ENCODE data around the gene FNDC5.
A peak's percentile ranks its signal among the peaks of the same experiment; 100 is the strongest.

Gene FNDC5

DNA sequence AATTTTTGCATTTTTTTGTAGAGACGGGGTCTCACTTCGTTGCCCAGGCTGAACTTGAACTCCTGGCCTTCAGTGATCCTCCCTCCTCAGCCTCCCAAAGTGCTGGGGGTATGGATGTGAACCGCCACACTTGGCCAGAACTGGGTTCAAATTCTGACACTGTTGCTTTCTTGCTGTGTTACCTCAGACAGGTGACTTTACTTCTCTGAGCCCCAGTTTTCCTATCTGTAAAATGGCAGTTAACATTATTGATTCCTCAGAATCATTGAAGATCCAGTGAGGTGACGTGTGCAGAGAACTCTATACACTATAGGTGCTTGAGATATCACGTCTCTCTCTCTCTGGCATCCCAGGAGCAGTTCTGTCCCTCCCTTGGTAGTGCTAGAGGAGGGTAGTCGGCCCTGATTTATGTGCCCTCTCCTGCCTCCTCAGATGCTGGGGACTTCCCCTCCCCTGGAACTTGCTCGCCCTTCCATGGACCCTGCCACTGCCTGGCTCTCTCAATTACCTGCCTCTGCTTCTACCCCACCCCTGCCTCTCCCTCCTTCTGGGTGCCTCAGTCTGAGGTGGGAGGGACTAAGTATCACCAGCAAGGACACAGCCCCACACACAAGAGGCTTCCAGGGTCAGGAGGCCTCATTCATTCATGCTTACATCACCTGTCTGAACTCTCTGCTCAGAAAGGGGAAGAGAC lies 12.8 kb upstream of the FNDC5 start:
- no peak for DNase-seq

DNA sequence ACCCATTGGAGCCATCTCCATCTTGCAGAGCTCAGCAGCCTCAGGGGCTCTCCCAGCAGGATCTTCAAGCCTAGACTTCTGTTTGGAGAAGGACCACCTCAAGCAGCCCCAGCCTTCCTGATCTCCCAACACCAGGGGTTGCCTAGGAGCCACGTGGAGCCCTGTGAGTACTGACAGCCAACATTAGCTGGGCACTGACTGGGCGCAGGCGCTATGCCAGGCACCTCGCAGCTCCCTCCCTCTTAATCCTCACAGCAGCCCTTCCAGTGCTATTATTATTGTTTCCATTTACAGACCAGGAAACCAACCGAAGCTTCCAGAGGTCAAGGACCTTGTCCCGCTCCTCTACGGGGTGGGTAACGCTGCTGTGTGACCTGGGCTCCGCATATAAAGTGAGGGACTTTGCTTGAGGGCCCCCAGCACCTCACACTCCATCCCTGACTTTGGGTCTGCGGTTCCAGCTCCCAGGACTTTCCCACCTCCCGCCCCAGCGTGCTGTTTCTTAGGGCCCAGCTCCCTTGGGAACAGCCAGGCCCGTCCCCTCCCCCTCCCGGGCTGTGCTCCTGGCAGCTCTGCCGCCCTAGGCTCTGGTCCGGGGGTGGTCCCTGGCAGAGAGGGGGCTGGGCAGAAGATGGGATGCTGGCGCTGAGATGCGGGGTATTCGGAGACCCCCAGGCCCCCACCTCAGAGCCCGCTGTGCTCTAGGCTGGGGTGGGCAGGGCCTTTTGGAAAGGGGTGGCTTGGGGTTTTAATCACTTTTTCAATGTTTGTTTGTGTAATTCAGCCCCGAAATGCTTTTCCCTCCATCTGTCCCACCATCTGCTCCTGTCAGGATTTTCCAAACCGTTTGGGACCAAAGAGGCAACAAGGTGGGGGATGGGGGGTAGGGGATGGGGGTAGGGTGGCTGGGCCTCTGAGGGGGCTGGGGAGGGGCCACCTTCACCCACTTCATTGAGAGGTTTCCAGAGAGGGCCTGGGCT lies 11.4 kb upstream of the FNDC5 start:
- peak; percentile 34 to 80 for DNase-seq

DNA sequence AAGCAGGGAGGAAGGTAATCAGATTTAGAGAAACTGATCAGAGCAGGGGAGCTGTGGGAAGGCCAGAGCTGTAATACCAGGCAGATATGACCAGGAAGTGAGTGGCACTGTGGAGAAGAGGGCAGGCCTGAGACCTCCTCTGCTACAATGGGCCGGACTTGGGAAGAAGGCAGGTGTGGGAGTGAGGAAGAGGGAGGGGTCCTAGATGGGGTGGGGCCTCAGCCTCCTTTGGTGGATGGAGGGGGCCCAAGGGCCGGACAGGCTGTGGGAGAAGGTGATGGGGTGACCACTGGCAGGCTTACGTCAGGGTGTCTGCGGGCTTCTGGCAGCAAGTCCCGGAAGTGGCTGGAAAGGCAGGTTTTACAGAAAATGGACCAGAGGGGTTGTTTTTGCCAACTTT lies 10.6 kb upstream of the FNDC5 start:
- DNase-seq: no peak

DNA sequence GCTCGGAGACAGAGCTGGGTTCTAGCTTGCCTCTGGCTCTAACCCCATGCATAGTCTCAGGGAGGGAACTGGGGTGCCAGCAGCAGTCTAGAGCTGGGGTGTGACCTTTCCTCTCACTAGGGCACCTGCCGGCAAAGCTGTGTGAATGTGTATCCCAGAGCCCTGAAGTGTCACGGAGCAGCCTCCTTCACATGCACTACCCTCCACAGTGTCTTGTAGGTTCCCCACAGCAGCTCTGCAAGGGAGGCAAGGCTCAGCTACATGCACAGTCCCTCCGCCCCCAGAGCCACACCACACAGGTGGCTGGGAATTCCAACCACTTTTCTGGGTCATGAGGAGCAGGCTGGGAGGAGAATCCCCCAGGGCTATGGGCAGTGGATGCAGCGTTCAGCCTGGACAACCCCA lies 7.9 kb upstream of the FNDC5 start:
- no peak for DNase-seq

DNA sequence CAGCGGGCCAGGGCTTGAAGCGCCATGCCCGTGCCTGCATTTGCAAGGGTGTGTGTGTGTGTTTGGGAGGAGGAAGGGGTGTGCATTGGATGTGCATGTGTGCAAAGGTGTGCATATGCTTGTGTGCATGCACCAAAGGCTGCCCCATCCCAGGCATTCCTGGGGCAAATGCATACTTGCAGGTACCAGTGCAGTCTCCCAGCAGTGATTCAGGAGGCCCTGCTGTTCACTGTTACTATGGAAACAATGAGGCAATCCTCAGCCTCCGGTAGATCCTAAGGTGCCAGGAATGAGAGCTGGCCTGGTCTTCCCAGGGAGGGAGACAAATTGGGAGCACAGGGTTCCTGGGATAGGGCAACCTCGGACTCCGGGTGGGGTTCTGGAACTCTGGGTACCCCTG lies 7.5 kb upstream of the FNDC5 start:
- peak in 1 of 2 experiments; percentile 51 for DNase-seq

DNA sequence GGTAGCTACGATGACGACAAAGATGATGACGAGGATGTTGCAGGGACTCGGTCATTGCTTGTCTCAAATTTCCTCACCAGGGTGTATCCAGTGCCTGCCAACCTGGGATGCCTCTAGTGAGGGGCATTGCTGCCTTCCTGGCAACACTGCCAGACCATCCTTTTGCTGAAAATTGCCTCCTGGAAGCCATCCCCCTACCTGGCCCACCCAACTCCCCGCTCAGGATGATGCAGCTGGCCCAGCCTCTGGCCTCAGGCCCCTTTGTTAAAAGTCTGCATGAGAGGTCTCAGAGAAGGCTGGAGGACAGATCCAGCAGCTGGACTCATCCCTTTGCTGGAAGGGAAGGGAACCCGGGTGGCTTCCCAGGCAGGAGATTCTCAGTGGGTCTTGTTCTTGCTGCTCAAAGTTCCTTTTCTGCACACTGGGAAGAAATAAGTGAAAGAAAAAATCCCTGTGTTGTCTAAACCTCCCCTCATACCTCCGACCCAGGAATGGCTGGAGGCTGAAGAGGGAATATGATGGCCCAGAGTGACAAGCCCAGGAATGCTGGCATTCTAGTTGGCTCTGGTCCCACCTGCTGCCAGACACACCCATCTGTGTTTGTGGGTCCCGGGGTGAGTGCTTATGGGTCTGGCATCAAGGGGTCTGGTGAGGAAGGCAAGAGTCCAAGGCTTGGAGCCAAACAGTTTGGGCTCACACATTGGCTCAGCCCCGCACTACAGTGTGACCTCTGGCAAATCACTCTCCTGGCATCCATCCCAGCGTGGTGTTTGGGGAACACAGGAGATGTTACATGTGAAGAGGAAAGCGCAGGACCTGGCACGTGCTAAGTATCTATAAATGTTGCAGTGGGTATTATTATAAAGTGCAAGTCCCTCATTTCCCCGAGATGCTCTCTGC lies 6.7 kb upstream of the FNDC5 start:
- DNase-seq: peak in 1 of 2 experiments; percentile 86

DNA sequence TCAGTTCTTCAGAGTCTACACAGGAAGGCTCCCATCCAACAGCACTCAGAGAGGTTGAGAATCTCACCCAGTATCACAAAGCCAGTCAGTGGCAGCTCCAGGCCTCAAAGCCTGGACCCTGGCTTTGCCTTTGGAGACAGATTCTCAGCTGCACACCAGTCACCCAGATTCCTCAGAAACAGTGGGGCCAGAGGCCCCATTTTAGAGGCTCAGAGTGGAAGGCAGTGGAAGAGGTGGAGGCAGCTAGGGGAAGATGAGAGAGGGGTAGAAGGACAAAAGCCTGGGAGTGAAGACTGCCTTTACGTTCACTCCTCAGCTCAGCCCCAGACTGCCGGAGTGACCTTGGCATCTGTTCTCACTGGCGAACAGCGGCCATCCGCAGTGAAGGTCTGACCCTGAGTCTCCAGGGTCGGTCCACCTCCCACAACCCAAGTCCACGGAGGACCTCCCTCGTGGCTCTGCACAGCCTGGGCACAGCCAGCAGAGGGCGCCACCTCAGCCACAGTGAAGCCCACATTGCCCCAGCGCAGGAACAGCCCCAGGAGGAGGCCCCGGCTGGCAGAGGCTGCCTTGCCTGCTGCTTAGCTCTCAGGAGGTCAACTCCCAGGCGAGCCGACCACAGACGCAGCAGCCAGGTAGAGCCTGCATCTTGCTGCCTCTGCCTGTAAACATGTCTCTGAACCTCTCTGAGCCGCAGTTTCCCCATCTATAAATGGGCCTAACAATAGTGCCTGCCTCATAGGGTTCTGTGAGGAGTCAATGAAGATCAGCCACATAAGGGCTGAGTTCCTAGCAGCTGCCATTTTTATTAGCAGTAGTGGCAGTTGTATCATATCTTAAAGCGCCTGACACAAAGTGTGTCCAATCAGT lies 5.9 kb upstream of the FNDC5 start:
- DNase-seq: peak in 1 of 2 experiments; percentile 56

DNA sequence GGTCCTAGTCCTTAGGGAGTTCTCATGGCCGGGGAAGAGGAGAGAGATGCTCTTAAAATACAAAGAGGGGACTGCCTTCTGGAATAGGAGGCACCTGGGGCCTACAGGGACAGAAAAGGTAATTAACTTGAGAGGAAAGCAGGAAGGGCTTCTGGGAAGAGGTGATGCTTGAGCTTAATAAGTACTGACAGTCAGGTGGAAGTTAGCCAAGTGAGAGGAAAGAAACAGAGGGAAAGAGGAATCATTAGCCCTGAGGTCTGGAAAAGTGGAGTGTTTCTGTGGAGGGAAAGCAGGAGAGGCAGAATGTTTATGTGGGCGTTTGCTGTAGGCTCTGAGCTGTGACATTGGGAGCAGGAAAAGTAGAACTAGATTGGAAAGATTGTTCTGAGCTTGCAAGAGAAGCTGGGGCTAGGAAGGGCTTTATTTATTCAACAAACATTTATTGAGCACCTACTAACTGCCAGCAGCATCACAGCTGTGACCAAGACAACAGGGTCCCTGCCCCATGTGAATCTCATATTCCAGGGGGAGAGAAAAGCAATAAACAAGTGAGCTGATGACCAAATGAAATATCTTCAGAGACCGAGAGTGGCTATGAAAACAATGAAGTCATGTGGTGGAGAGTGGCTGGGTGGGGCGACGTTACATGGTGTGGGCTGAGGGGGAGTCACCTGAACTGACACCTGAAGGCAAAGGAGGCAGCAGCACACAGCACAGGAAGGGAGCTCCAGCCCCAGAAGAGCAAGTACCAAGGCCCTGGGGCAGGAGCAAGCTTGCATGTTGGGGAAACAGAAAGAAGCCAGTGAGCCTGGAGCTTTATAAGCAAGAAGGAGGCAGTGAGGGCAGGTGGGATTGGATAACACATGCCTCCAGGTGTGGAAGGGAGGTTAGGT lies 4.4 kb upstream of the FNDC5 start:
- DNase-seq: no peak

DNA sequence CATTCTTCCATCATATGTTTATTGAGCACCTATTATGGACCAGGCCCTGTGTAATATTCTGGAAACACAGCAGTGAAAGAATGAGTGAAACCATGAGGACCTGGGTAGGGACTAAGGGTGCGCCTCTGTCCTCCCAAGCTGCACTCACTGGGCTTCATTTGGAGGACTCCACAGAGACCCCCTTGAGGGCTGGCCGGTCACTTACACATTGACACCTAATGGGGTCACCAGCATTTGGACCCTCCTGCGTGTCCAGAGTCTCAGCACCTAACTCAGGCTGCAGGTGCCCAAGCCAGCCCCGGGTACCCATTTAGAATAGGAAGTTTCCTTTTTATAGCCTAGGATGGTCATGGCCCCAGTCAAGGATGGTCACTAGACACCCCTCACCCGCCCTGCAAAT lies 2.8 kb upstream of the FNDC5 start:
- DNase-seq: no peak

DNA sequence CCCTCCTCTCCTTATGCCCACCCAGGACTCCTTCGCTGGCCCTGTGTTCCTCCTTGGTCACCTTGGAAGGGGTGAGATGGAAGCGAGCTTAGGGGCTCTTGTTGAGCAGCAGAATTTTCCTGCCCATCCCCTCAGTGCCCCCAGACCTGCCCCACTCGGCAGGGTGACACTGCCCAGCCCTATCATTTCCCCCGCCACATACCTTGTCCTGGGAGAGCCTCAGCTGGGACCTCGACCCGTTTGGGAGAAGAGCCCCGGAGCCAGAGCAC lies 1.4 kb upstream of the FNDC5 start:
- DNase-seq: no peak

DNA sequence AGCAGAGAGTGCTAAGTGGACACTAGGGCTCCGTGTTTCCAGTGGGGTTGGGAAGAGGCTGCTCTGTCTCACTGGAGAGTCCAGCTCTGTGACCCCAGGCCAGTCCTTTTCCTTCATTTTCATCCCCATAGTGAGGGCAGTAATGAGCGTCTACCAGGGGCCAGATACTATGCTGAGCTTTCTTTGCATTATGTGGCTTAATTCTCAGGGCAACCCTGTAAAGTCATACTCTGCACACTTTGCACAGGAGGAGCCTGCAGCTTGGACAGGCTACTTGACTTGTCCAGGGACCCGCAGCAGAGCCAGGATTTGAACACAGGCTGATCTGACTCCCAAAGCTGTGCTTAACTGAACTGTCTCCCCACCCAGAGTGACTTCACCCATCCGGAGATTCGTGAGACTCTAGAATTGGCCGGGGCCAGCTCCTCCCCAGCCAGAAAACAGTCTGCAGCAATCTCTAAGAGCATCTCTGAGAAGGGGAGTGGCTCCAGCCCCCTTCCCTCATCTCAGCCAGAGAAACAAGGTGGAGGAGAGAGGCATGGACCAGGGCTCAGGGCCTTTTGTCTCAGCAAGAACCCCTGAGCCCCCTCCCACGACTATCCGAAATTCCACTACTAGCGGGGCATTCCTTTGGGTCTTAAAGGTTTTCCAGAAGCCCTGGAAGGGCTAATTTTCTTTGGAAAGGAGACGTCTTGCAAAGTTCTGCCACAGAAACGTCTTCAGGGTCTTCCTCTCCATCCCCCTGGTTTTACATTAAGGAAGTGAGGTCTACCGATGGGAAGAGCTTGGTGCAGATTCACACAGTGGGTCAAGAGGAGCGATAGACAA lies 866 bp upstream of the FNDC5 start:
- DNase-seq: no peak

DNA sequence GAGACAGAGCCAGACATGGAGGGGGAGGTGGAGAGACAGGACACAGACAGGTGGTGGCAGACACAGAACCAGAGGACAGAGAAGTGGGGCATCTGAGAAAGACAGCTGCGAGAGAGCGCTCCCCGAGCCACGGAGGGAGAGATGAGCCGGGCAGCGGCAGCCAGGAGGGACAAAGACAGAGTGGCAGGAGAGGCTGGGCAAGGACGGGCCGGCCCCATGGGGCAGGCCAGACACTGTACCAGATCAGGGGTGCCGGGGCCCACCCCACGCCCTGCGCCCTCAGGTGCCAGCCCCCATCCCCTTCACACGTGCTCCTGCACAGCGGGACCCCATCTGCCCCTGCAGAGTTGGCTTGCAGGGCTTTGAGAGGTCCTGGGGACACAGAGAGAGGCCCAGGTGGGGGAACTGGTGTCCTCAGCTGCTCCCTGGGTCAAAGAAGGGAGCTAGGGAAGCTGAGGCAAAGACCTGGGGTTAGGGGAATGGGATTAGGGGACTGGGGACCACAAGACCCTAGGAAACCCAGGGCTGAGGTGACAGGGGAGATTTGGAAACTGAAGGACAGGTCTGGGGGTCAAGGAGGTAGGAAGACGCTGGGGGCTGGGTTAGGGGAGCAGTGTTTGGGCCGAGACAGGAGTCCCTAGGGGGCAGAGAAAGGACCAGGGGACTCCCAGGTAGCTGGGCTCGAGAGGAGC lies 643 bp downstream of the FNDC5 start:
- no peak for DNase-seq

DNA sequence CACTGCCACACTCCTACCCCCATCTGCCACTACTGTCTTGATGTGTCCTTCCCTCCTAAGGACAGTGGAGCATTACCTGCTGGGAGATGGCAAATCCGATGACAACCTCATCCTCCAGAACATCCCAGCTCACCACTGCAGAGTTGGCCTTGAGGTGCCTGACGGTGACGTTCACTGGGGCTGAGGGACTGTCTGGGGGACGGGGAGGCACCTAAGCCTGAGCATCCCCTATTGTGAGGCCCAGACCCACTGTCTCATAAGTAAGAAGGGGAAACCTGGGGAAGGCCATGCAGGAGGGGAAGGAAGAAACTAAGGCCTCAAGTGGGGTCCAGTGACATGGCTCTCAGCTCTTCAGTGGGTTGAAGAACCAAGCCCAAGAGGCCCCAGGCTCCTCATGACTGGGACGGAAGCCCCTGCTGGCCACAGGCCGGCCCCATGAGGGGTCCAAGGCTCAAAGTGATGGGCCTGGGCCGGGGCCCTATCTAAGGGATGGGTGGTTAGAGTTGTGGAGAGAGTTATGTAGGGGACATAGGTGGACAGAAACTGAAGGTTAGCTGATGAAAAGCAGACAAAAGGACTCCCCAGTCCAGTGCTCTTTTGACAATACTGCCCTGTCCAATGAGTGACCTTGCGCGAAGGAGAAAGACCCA lies 1.8 kb downstream of the FNDC5 start:
- DNase-seq: no peak

DNA sequence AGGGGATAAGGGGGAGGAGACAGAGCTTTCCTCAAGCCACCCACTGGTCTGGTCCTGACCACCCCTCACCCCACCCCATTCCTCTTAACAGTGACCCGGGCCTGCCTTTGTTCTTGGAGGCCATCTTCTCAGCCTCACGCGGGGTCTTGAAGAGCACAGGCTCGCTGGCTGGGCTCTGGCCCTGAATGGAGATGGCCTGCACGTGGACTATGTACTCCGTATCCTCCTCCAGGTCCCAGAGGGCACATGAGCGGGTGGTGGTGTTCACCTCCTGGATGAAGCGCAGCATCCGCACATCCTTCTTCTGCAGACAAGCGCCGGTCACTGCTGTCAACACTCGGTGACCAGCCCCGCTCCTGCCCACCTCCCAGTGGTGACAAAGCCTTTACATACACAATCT lies 2.6 kb downstream of the FNDC5 start:
- DNase-seq: no peak

DNA sequence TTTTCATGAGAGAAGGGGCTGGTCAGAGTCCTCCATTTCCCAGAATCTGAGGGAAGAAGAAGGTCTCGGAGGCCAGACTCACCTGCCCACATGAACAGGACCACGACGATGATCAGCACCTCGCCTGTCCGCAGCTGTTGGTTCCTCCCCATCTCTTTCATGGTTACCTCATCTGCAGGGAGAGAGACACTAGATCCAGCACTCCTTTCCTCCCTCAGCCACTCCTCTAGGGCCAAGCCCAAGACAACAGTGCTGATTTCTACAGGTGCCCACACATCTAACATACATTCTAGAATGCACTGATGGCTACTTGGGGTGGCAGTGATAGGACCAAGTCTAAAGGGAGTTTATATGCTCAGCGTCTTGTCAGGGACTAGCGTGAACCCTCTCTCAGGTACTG lies 3.0 kb downstream of the FNDC5 start:
- DNase-seq: no peak

DNA sequence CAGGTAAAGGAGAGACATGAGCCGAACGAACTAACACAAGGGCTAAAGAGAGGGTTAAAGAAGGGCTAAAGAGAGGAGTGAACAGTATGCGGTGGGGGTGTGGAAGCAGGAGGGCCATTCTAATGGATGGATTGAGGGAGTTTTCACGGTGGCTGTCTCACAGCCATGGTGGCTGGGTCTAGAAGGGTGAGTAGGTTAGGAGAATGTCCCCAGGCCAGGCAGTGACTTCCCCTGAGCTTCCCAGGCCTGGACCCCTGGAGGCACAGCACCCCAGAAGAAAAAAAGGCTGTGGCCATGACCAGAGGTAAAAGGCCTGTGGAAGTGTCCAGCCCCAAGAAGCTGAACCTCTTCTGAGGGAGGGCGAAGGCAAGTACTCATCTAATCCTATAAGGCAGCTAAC lies 3.6 kb downstream of the FNDC5 start:
- DNase-seq: no peak

DNA sequence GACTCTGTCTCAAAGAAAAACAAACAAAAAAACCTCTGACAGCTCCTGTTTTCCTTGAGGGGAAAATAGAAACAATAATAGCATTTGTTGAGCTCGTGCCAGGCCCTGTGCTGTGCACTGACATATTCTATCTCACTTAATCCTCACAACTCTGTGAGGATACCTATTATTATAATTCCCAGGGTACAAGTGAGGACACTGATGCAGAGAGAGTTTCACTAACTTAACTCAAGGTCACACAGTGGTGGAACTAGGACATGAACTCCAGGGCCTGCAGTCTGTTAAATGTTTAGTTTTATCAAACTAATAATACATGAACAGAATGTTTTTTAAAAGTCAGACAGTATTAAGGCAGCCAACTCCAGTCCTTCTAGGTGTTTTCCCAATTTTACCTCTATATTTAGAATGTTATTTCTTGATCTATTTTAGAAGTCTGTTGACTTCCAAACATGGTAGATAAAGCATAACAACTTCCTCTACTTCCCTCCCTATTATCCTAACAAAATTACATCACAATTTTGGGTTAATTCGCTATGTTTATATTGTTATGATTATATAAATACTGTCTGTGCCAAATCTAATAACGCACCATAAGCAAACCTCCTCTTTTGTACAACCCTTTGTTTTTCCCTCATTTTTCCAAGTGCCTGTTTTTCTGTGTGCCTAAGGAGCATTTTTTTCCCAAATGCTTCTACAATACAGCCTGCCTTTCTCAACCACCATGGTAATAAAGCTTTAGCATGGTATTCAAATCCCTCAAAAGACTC lies 4.9 kb downstream of the FNDC5 start:
- no peak for DNase-seq

DNA sequence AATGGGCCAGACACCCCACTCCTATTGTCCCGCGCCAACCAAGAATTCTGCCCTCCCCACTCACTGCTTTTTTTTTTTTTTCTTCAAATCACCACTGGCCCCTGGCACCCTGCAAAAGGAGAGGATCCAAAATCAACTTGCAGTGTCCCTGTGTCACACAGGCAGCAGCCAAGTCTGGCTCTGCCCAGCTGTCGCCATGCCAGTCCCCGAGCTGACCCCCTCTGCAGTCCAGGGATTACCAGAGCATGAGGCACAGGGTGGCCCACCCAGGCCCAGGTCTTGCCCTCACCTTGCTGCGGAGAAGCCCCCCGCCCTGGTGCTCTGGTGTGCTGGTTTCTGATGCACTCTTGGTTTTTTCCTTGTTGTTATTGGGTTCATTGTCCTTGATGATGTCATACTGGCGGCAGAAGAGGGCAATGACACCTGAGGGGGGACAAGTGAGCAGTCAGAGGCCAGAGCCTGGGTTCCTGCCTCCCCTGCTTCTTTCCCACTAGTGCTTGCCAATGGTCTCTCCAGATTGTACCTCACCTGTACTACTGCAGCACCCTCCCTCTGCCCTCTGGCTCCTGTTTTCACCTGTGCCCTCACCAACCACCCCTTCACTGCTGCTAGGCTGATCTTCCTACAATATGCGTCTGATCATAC lies 6.2 kb downstream of the FNDC5 start:
- DNase-seq: no peak

Measured in NCI-H446 (cell line).